VCaP (cell line): Measurements from ENCODE around the gene CDK17.
"Not testable (repeated sequence)": the region's sequence is repeated elsewhere in the genome, so short reads cannot be mapped to it uniquely, and the experiment has no call there.

Experiments
- H3K27ac ChIP-seq: fragments of 450-650 bp; 2 replicates; pipeline ENCODE4 v1.5.1; 2017
- CTCF ChIP-seq: fragments of 450-650 bp; conservative IDR thresholded peaks from 2 replicates; pipeline ENCODE4 v1.5.1; 2017; ENCODE audit warnings: mild to moderate bottlenecking, moderate library complexity

CDK17 gene

GRCh38 chr12:96356831-96357230, 43.4 kb downstream of the CDK17 start:
- TF ChIP-seq CTCF, result no peak
- H3K27ac ChIP-seq, result no peak overlapping the region

- no peak for TF ChIP-seq CTCF
- no peak overlapping the region for H3K27ac ChIP-seq
These were observed 45.2 kb downstream of the CDK17 start for GRCh38 chr12:96354844-96355534.

- H3K27ac ChIP-seq, result no peak overlapping the region
- TF ChIP-seq CTCF, result no peak
These were observed 45.9 kb downstream of the CDK17 start for GRCh38 chr12:96354326-96354725.

GRCh38 chr12:96352161-96352835, 47.9 kb downstream of the CDK17 start:
- no peak for TF ChIP-seq CTCF
- H3K27ac ChIP-seq, result no peak overlapping the region

- H3K27ac ChIP-seq, result no peak overlapping the region
- no peak for TF ChIP-seq CTCF
These were observed 49.3 kb downstream of the CDK17 start for GRCh38 chr12:96350982-96351381.

- no peak overlapping the region for H3K27ac ChIP-seq
- TF ChIP-seq CTCF, result no peak
These were observed 53.0 kb downstream of the CDK17 start for GRCh38 chr12:96347130-96347699.

- not testable (repeated sequence) for H3K27ac ChIP-seq
These were observed 53.5 kb downstream of the CDK17 start for GRCh38 chr12:96346716-96347115.
